Fibroblast of mammary gland (primary cell): ENCODE data around the gene ARSG.

ENCODE experiments used
- DNase-seq: peaks from one replicate; pipeline ENCODE4 v3.0.0-alpha.2; 2010; ENCODE audit warnings: low read depth
- H3K4me3 ChIP-seq: 2 replicates; pipeline ENCODE4 v1.5.1; 2011; ENCODE audit warnings: low read depth, mild to moderate bottlenecking, low read length, moderate library complexity; ENCODE audit not compliant: control insufficient read depth
- TF ChIP-seq, protein P1 (sequence below): conservative IDR thresholded peaks from 2 replicates; pipeline ENCODE4 v1.5.1; 2011; ENCODE audit warnings: low read depth, low read length, inconsistent platforms; ENCODE audit not compliant: control insufficient read depth, insufficient read depth

Gene ARSG

DNA sequence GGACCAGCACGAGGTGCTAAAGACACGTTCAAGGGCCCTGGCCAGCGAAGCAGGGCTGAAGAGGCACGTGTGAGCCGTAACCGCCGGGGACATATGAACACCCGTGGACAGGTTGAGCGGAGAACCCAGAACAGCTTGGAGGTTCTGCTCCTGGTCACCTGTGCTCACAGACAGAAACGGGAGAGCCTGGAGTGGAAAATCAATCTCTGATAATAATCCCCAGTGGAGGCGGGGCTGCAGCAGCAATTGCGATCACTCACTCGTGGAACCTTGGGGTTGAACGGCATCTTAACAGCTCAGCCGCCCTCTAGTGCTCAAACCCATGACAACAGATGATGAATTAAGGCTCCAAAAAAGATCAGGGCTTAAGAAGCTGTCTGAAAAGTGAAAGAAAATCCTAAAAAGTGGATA is 140.4 kb downstream of the ARSG start:
- DNase-seq, result peak; percentile 43
- TF ChIP-seq, protein P1, sequence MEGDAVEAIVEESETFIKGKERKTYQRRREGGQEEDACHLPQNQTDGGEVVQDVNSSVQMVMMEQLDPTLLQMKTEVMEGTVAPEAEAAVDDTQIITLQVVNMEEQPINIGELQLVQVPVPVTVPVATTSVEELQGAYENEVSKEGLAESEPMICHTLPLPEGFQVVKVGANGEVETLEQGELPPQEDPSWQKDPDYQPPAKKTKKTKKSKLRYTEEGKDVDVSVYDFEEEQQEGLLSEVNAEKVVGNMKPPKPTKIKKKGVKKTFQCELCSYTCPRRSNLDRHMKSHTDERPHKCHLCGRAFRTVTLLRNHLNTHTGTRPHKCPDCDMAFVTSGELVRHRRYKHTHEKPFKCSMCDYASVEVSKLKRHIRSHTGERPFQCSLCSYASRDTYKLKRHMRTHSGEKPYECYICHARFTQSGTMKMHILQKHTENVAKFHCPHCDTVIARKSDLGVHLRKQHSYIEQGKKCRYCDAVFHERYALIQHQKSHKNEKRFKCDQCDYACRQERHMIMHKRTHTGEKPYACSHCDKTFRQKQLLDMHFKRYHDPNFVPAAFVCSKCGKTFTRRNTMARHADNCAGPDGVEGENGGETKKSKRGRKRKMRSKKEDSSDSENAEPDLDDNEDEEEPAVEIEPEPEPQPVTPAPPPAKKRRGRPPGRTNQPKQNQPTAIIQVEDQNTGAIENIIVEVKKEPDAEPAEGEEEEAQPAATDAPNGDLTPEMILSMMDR, result peak; percentile 22
- no peak overlapping the region for H3K4me3 ChIP-seq

DNA sequence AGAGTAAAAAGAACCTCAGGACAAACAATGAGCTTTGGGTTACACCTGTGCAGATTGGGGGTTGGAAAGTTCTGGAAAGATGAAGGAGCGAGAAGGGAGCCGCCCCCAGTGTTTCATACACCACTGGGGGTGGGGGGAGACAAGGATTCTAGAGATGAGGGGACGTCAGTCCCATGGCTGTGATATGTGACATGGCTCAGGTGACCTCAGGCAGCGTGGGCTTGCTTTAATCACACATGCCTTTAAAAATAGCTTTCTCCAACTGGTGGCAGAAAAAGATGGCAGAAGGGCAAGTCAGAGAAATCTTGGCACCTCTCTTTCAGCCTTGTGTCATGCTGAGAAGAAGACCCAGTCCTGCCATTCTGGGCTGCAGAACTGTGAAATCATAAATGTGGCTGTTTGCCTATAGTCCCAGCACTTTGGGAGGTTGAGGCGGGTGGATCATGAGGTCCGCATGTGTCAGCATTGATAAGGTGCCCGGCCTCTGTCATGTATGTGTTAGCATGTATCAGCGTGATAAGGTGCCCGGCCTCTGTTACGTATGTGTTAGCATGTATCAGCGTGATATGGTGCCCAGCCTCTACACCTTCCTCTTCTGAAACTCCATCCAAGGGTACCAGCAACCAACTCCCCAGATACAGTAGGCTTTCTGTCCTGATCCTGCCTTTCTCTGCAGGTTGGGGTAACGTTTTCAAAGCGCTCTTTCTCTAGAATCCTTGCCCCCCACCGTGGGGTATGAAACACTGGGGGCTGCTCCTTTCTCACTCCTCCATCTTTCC is 141.0 kb downstream of the ARSG start:
- TF ChIP-seq, protein P1, result no peak
- DNase-seq, result no peak
- H3K4me3 ChIP-seq, result no peak overlapping the region

- TF ChIP-seq, protein P1, result no peak
- no peak for DNase-seq
- no peak overlapping the region for H3K4me3 ChIP-seq
These were observed 141.9 kb downstream of the ARSG start for GRCh38 chr17:68433211-68433610.

GRCh38 chr17:68433911-68434508 is 142.7 kb downstream of the ARSG start:
- no peak overlapping the region for H3K4me3 ChIP-seq
- no peak for DNase-seq
- TF ChIP-seq, protein P1, result no peak

DNA sequence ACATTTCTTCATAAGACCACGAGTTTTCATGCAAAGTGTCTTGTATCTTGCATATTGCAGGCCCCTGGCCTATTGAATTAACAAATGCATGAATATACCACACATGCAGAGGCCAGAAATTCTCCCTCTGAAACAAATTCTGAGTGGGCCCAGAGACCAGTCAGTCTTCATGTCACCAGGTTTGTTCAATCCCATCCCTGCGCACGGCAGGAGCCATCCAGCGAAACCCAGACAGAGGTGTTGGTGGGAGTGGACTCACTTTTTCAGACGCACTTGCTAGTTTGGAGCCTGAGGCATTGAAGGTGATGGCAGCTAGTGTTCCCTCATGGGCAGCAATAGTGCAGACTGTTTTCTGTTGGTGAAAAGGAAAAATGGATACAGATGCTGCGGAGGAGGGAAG is 144.1 kb downstream of the ARSG start:
- no peak overlapping the region for H3K4me3 ChIP-seq
- TF ChIP-seq, protein P1, result no peak
- no peak for DNase-seq

DNA sequence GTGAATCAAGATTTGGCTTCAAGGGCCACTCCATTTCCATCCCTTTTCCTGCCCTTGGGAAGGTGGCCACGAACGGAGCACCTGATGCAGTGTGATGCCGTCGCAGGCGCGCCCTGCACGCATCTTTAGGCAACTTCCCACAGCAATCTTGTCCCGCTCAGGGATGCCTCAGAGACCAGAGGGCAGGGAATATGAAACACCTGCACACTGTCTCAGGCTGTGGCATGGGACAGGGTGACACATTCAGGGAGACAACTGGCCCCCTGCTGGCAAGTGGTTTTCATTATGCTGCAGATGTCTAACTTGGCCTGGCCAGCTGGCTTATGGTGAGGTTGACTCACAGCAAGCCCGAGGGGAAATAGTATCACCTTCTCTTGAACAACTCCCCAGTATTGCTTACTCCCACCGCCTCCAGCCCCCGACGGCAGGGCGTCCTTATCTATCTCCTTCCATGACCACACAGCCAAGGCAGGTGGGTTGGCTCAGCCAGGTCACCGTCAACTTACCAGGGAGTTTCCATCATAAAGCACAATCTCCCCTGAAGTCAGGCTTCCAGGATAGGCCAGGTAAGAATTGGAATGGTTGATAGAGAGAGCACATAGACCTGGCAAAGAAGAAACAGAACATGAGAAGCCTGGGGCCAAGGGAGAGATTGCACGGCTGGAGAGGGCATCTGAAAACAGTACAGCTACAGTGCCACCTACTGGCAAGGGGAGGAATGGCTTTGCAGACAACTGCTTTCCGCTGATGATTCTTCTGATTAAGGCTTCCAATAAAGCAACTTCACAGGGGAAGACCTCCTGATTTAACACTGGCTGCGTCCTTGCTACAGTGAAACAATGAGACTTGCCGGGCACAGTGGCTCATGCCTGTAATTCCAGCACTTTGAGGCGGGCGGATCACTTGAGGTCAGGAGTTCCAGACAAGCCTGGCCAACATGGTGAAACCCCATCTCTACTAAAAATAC is 144.9 kb downstream of the ARSG start:
- H3K4me3 ChIP-seq, result no peak overlapping the region
- TF ChIP-seq, protein P1, result peak; percentile 99
- peak; percentile 87 for DNase-seq
